Ovary (tissue), 9 donors: ENCODE measurements around the gene DNM1. TPM values are rescaled to one million over a fixed set of nuclear protein-coding genes. Genes with fewer than 3 reads are reported as not detected.
"Not testable (repeated sequence)": the region's sequence is repeated elsewhere in the genome, so short reads cannot be mapped to it uniquely, and the experiment has no call there.

ENCODE experiments used
- DNase-seq, 5 donors: peaks; one replicate each; pipeline ENCODE4 v3.0.0-alpha.2; 2019 to 2020
- H3K27ac ChIP-seq, 2 donors: fragments of 200-600 bp; one replicate each; pipeline versions ENCODE4 v1.5.1 to v1.8.0; 2019 to 2022
- H3K27me3 ChIP-seq: fragments of 200-600 bp; one replicate; pipeline ENCODE4 v1.8.0; 2022
- H3K36me3 ChIP-seq: fragments of 200-600 bp; sonication (generic); one replicate; pipeline ENCODE4 v1.5.1; 2019
- H3K4me1 ChIP-seq: one replicate; pipeline ENCODE4 v1.8.1; 2013; ENCODE audit warnings: mild to moderate bottlenecking, moderate library complexity; ENCODE audit not compliant: insufficient read depth
- H3K4me3 ChIP-seq: fragments of 200-600 bp; sonication (generic); one replicate; pipeline ENCODE4 v1.5.1; 2017
- H3K9me3 ChIP-seq, 2 donors: fragments of 200-600 bp in 1 of 2; sonication (generic) in 1 of 2; one replicate each; pipeline versions ENCODE4 v1.5.1 to v1.8.1; 2013 to 2019; ENCODE audit warnings: mild to moderate bottlenecking in 1 of 2, moderate library complexity in 1 of 2
- EP300 ChIP-seq: sonication (generic); formaldehyde crosslinking; IDR thresholded peaks from one replicate; pipeline ENCODE4 v1.6.1; 2017; ENCODE audit warnings: antibody characterized with exemption
- POLR2A ChIP-seq: fragments of 450-650 bp; IDR thresholded peaks from one replicate; pipeline ENCODE4 v1.6.1; 2017; ENCODE audit warnings: antibody characterized with exemption, mild to moderate bottlenecking, moderate library complexity
- WGBS, 3 donors: extraction: QIAGEN DNeasy Blood & Tissue Kit in 1 of 3; methylation state at CpG; one replicate each; pipeline versions ENCODE4 v1.1.5 to v1.1.7; 2013 to 2017; 5-methylcytosine and 5-hydroxymethylcytosine counted together
- intact Hi-C, 4 donors: fragments of 100-400 bp; cut with DNase I; formaldehyde crosslinking; loops; one replicate each; pipeline versions ENCODE4 v1.11.0 to v1.15.1; 2022 to 2023
- polyA plus RNA-seq, 2 donors: library from polyadenylated mRNA; stranded (reverse); fragments of 200-250 nt in 1 of 2; fragments of 350-450 nt in 1 of 2; fragmentation: Illumina TruSeq in 1 of 2; extraction: RNeasy Lipid Tissue Mini Kit (QIAGEN cat#74804) in 1 of 2; gene quantifications; one replicate each; pipeline ENCODE4 v1.2.3, GENCODE V29; 2013 to 2014
- total RNA-seq, 7 donors: library from RNA; depleted of rRNA in 2 of 7; stranded (reverse); fragments of >200 nt in 2 of 7; fragmentation: NEBNext Ultra II Directional in 3 of 7; extraction: Animal tissue kit (Norgen Biotek cat#: 25700) in 3 of 7; gene quantifications; one replicate each; pipeline versions ENCODE4 v1.1.0 to v1.2.4, GENCODE V29; 2016 to 2023
- TF ChIP-seq, protein P1 (sequence below), 3 donors: fragments of 450-650 bp in 2 of 3; fragments of 200-600 bp in 1 of 3; IDR thresholded peaks; one replicate each; pipeline versions ENCODE4 v1.5.1 to v1.8.0; 2016 to 2022; ENCODE audit warnings: antibody characterized with exemption in 3 of 3, mild to moderate bottlenecking in 1 of 3
- donor health status: DM: no; HTN: no; CAD: no; lungs with moderate emphysema.
- donor health status: DM: no; HTN: no; CAD: no.
- donor health status: Bipolar disorder and iron deficiency.
- donor health status: DM: yes; HTN: yes; CAD: no.
- donor health status: DM: no; HTN: no; CAD: no.
- donor health status: DM: yes; HTN: yes; CAD: no.

Gene DNM1
- total and polyA plus RNA-seq, 9 donors = 1.2 to 10.4 (median 4.6) TPM

DNA sequence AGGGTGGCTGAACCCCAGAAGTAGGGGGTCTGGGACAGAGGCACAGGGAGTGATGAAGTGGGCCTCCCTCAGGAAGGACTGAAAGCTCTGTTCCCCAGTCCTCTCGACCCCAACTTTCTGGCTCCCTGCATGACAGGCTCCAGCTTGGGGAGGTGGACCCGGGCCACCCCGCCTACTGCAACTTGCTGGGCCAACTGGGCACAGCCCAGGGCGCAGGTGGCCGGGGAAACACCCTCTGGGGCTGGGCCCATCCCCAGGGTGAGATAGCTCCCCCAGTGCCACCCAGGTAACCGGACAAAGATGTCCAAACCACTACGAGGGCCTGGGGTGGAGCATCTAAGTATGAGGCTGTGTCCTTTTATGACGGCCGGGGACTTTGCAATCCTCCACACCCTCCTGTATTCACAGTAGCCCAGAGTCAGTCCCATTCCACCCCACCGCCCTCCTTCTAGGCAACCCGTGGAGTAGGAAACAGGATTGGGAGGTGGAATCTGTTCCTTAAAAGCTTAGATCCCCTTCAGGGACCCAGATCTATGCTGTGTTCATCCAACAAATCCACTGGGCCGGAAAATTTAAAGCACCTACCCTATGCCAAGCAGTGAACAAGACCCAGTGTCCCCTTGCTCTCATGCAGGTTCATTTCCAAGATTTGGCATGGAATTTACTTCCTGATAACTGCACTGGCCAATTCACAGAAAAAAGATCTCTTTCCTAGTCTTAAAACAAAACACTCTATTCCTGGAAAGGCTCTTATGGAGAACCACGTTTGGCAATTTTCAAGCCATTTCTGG lies 19.9 kb downstream of the DNM1 start:
- TF ChIP-seq EP300 (no peak), POLR2A (no peak)
- TF ChIP-seq, protein P1, sequence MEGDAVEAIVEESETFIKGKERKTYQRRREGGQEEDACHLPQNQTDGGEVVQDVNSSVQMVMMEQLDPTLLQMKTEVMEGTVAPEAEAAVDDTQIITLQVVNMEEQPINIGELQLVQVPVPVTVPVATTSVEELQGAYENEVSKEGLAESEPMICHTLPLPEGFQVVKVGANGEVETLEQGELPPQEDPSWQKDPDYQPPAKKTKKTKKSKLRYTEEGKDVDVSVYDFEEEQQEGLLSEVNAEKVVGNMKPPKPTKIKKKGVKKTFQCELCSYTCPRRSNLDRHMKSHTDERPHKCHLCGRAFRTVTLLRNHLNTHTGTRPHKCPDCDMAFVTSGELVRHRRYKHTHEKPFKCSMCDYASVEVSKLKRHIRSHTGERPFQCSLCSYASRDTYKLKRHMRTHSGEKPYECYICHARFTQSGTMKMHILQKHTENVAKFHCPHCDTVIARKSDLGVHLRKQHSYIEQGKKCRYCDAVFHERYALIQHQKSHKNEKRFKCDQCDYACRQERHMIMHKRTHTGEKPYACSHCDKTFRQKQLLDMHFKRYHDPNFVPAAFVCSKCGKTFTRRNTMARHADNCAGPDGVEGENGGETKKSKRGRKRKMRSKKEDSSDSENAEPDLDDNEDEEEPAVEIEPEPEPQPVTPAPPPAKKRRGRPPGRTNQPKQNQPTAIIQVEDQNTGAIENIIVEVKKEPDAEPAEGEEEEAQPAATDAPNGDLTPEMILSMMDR (IDR thresholded peaks at IDR 0.05) = no peak
- DNase-seq = no peak
- H3K27me3 ChIP-seq = no peaks in the 10 kb centered on the region
- H3K4me3 ChIP-seq = no peak overlapping the region
- intact Hi-C loops = no loop called here
- H3K36me3 ChIP-seq = no peaks in the 10 kb centered on the region
- peaks cover 3% of the 10 kb centered on the region for H3K4me1 ChIP-seq
- WGBS, 3 donors = 86 to 89% (median 86%) methylated on average over 13 of the region's 13 CpGs
- no peak overlapping the region for H3K27ac ChIP-seq
- H3K9me3 ChIP-seq = no peaks in the 10 kb centered on the region

DNA sequence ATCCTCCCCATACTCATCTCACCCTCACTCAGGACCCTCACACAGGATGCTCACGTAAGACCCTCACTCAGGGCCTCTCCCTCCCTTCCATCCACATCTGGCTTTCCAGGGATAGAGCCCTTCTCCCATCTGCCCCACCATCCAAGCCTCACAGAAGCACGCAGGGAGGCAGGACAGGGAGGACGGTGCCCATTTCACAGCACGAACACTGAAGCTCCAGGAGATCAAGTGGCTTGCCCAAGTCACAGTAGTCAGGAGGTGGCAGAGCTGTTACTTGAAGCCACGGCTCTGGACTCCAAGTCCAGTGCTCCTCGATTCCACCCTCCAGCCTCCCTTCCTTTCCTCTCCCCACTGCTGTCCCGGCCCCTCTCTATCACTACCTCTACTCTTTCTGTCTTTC lies 21.7 kb downstream of the DNM1 start:
- Histone ChIP-seq H3K27ac (no peak overlapping the region), H3K9me3 (no peaks in the 10 kb centered on the region), H3K4me1 (no peaks in the 10 kb centered on the region), H3K27me3 (no peaks in the 10 kb centered on the region), H3K4me3 (no peak overlapping the region), H3K36me3 (no peaks in the 10 kb centered on the region)
- intact Hi-C loops = no loop called here
- 91 to 93% (median 92%) methylated on average over 7 of the region's 7 CpGs for WGBS, 3 donors
- no peak for DNase-seq
- no peak for TF ChIP-seq POLR2A
- no peak for TF ChIP-seq EP300
- TF ChIP-seq, protein P1 (IDR thresholded peaks at IDR 0.05) = no peak

DNA sequence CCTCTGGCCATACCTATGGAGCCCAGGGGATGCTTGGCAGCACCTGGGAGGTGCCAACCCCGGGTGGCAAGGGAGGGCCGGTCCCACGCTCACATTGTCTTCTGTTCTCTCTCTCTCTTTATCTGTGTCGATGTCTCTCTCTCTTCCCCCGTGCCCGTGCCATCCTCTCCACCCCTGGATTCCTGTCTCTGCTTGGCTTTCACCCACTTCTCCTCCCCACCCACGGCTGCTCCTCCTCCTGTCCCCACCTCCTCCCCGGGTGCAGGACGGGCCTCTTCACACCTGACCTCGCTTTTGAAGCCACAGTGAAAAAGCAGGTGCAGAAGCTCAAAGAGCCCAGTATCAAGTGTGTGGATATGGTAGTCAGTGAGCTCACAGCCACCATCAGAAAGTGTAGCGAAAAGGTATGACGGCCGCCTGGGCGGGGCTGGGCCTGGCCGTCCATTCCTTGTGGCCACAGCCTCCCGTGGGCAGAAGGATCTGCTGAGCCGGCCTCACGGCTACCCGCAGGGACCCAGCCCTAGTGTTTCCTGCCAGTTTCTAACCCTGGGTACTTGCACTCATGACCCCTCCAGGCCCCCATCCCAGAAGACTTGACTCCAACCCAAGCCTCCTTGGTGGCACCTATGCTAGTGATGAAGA lies 22.7 kb downstream of the DNM1 start:
- Histone ChIP-seq H3K9me3 (no peaks in the 10 kb centered on the region), H3K36me3 (no peaks in the 10 kb centered on the region), H3K27ac (no peak overlapping the region), H3K27me3 (no peaks in the 10 kb centered on the region), H3K4me1 (no peaks in the 10 kb centered on the region), H3K4me3 (no peak overlapping the region)
- WGBS, 3 donors = 78 to 80% (median 78%) methylated on average over 19 of the region's 19 CpGs
- no peak for DNase-seq
- intact Hi-C loops = no loop called here
- TF ChIP-seq EP300 = no peak

DNA sequence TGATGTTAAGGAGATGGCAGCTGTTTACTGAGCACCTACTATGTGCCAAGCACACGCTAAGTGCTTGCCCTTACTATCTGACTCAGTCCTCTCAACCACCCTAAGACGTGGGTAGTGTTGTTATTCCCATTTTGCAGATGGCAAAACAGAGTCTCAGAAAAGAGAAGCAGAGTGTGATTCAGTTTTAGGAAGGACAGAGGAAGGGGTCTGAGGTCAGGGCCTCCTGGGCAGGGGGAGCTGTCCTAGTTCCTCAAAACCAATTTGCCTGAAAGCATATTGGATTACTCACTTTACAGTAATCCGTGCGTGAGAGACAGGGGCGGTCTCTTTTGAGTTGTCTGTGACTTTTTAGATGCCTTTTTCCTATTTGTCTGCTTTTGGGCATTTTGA lies 23.2 kb downstream of the DNM1 start:
- Histone ChIP-seq H3K9me3 (no peaks in the 10 kb centered on the region), H3K27ac (no peak overlapping the region), H3K27me3 (no peaks in the 10 kb centered on the region), H3K4me1 (no peaks in the 10 kb centered on the region), H3K4me3 (no peak overlapping the region), H3K36me3 (no peaks in the 10 kb centered on the region)
- intact Hi-C loops = no loop called here
- TF ChIP-seq EP300 (no peak), POLR2A (no peak)
- TF ChIP-seq, protein P1 (IDR thresholded peaks at IDR 0.05) = no peak
- DNase-seq = no peak
- WGBS, 3 donors = 69 to 81% (median 79%) methylated on average over 5 of the region's 5 CpGs

DNA sequence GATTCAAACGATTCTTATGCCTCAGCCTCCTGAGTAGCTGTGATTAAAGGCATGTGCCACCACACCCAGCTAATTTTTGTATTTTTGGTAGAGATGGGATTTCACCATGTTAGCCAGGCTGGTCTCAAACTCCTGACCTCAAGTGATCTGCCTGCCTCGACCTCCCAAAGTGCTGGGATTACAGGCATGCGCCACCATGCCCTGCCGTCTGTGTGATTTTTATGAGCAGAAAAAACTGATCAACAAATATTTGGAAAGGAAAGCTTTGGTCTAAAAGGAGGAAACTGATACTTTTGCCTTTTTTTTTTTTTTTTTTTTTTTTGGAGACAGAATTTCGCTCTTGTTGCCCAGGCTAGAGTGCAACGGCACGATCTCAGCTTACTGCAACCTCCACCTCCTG lies 27.7 kb downstream of the DNM1 start:
- DNase-seq, intact Hi-C loops: not testable (repeated sequence)
- 80 to 86% (median 81%) methylated on average over 7 of the region's 7 CpGs for WGBS, 3 donors

More for the DNA sequence above, 27.7 kb downstream of the DNM1 start:
- not testable (repeated sequence) for H3K36me3 ChIP-seq, H3K9me3 ChIP-seq, H3K4me1 ChIP-seq, H3K27ac ChIP-seq, H3K4me3 ChIP-seq, H3K27me3 ChIP-seq
